Ishikawa (cell line): ENCODE measurements around the gene MAMLD1.

ENCODE experiments used
- CEBPB ChIP-seq: IDR thresholded peaks from 2 replicates; pipeline ENCODE4 v1.6.1; 2012
- CREB1 ChIP-seq: IDR thresholded peaks from 2 replicates; pipeline ENCODE4 v1.6.1; 2012; ENCODE audit warnings: low read depth
- EGR1 ChIP-seq: IDR thresholded peaks from 2 replicates; pipeline ENCODE4 v1.6.1; 2012
- EP300 ChIP-seq: IDR thresholded peaks from 2 replicates; pipeline ENCODE4 v1.6.1; 2012; ENCODE audit warnings: borderline replicate concordance
- FOXM1 ChIP-seq: IDR thresholded peaks from 2 replicates; pipeline ENCODE4 v1.6.1; 2012; ENCODE audit warnings: low read depth, borderline replicate concordance
- RAD21 ChIP-seq: IDR thresholded peaks from 2 replicates; pipeline ENCODE4 v1.6.1; 2012; ENCODE audit warnings: low read depth
- REST ChIP-seq: IDR thresholded peaks from 2 replicates; pipeline ENCODE4 v1.6.1; 2012; ENCODE audit warnings: low read depth, mild to moderate bottlenecking
- TAF1 ChIP-seq: IDR thresholded peaks from 2 replicates; pipeline ENCODE4 v1.6.1; 2012; ENCODE audit warnings: low read depth, mild to moderate bottlenecking
- TCF12 ChIP-seq: IDR thresholded peaks from 2 replicates; pipeline ENCODE4 v1.6.1; 2012; ENCODE audit warnings: low read depth
- TEAD4 ChIP-seq: IDR thresholded peaks from 2 replicates; pipeline ENCODE4 v1.6.1; 2012
- YY1 ChIP-seq: IDR thresholded peaks from 2 replicates; pipeline ENCODE4 v1.6.1; 2012; ENCODE audit warnings: low read depth
- ZBTB7A ChIP-seq: IDR thresholded peaks from 2 replicates; pipeline ENCODE4 v1.6.1; 2012; ENCODE audit warnings: low read depth
- TF ChIP-seq, protein P1 (sequence below): IDR thresholded peaks from 2 replicates; pipeline ENCODE4 v1.6.1; 2012
- TF ChIP-seq, protein P2 (sequence below): IDR thresholded peaks from 2 replicates; pipeline ENCODE4 v1.6.1; 2012

DNA sequence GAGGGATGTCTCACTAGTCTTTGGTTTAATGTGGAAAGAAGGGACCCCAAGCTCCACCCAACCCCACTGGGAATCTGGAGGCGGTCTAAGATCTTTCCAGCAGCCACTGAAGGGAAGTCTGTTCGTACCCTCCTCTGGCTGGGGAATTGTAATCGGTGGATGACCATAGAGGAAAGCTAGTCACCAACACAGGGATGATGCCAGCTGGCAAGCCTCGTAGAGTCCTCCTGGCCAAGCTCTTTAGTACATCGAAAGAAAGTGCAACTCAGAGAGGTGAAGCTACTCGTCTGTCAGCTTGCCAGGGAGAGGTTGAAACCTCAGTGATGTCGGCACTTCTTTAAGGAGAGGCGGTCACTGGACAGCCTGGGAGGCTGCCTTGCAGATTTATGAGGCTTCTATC lies 58.7 kb downstream of the MAMLD1 start:
- TF ChIP-seq CEBPB = no peak
- no peak for TF ChIP-seq CREB1
- TF ChIP-seq, protein P1, sequence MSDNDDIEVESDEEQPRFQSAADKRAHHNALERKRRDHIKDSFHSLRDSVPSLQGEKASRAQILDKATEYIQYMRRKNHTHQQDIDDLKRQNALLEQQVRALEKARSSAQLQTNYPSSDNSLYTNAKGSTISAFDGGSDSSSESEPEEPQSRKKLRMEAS = no peak
- TF ChIP-seq EP300 = no peak
- TF ChIP-seq ZBTB7A = no peak
- TF ChIP-seq RAD21 = no peak
- no peak for TF ChIP-seq REST
- TF ChIP-seq YY1 = no peak
- no peak for TF ChIP-seq TCF12
- TF ChIP-seq, protein P2, sequence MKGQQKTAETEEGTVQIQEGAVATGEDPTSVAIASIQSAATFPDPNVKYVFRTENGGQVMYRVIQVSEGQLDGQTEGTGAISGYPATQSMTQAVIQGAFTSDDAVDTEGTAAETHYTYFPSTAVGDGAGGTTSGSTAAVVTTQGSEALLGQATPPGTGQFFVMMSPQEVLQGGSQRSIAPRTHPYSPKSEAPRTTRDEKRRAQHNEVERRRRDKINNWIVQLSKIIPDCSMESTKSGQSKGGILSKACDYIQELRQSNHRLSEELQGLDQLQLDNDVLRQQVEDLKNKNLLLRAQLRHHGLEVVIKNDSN = no peak
- TF ChIP-seq EGR1 = no peak
- TF ChIP-seq TEAD4 = no peak
- TF ChIP-seq FOXM1 = no peak
- no peak for TF ChIP-seq TAF1
